Keratinocyte (primary cell): ENCODE data around the gene OASL. TPM values are rescaled to one million over a fixed set of nuclear protein-coding genes. Genes with fewer than 3 reads are reported as not detected.

ENCODE experiments used
- DNase-seq: peaks from one replicate; pipeline ENCODE4 v3.0.0-alpha.2; 2011; ENCODE audit warnings: low read depth, missing footprints, low spot score
- FAIRE-seq: peaks from 2 replicates; lab custom pipeline; 2011; peaks lifted over from hg19 to GRCh38; lab: Jason Lieb, UNC
- H2AFZ ChIP-seq: 2 replicates; pipeline ENCODE4 v1.6.0; 2012; ENCODE audit warnings: low read length, control low read depth, inconsistent platforms; ENCODE audit not compliant: control insufficient read depth
- H3K27ac ChIP-seq: 2 replicates; pipeline ENCODE4 v1.5.1; 2011; ENCODE audit warnings: low read length; ENCODE audit not compliant: control insufficient read depth, insufficient read depth
- H3K27me3 ChIP-seq: 3 replicates; pipeline ENCODE4 v1.6.0; 2011; ENCODE audit warnings: low read length; ENCODE audit not compliant: control insufficient read depth, insufficient read depth; ENCODE audit errors: extremely low read depth
- H3K36me3 ChIP-seq, 2 experiments: 2 replicates in 1 of 2; 3 replicates in 1 of 2; pipeline ENCODE4 v1.5.1; 2011; ENCODE audit warnings: low read length in 2 of 2, mild to moderate bottlenecking in 1 of 2; ENCODE audit not compliant: control insufficient read depth in 2 of 2, insufficient read depth in 2 of 2; ENCODE audit errors: extremely low read depth in 1 of 2
- H3K4me1 ChIP-seq: 3 replicates; pipeline ENCODE4 v1.5.1; 2011; ENCODE audit warnings: low read length; ENCODE audit not compliant: control insufficient read depth, insufficient read depth; ENCODE audit errors: extremely low read depth
- H3K4me2 ChIP-seq: 3 replicates; pipeline ENCODE4 v1.6.0; 2011; ENCODE audit warnings: low read depth, low read length; ENCODE audit not compliant: control insufficient read depth, insufficient read depth; ENCODE audit errors: extremely low read depth
- H3K4me3 ChIP-seq, 3 experiments: fragments of 200-600 bp in 1 of 3; sonication (generic) in 1 of 3; 2 replicates in 2 of 3; 3 replicates in 1 of 3; pipeline ENCODE4 v1.5.1; 2011 to 2016; ENCODE audit warnings: low read length in 3 of 3, mild to moderate bottlenecking in 3 of 3, control low read depth in 2 of 3, inconsistent platforms in 1 of 3, low read depth in 1 of 3, mixed read lengths in 1 of 3, mixed run types in 1 of 3, moderate library complexity in 1 of 3; ENCODE audit not compliant: control insufficient read depth in 2 of 3, insufficient read depth in 2 of 3; ENCODE audit errors: extremely low read depth in 1 of 3
- H3K79me2 ChIP-seq: 2 replicates; pipeline ENCODE4 v1.6.0; 2012; ENCODE audit warnings: low read length; ENCODE audit not compliant: control insufficient read depth, insufficient read depth
- H3K9ac ChIP-seq: 3 replicates; pipeline ENCODE4 v1.6.0; 2011; ENCODE audit warnings: low read length; ENCODE audit not compliant: control insufficient read depth, insufficient read depth; ENCODE audit errors: extremely low read depth
- H3K9me1 ChIP-seq: 3 replicates; pipeline ENCODE4 v1.6.0; 2011; ENCODE audit warnings: low read length; ENCODE audit not compliant: control insufficient read depth, insufficient read depth; ENCODE audit errors: extremely low read depth
- H3K9me3 ChIP-seq: 2 replicates; pipeline ENCODE4 v1.5.1; 2012; ENCODE audit warnings: low read depth, low read length; ENCODE audit not compliant: control insufficient read depth
- H4K20me1 ChIP-seq: 3 replicates; pipeline ENCODE4 v1.6.0; 2011; ENCODE audit warnings: low read length; ENCODE audit not compliant: control insufficient read depth, insufficient read depth; ENCODE audit errors: extremely low read depth
- CTCF ChIP-seq, 3 experiments: IDR thresholded peaks in 1 of 3; conservative IDR thresholded peaks in 1 of 3; optimal IDR thresholded peaks in 1 of 3; 2 replicates in 2 of 3; 3 replicates in 1 of 3; pipeline versions ENCODE3 to v1.5.1; 2011; ENCODE audit warnings: low read length in 3 of 3, mild to moderate bottlenecking in 3 of 3, moderate library complexity in 2 of 3, control low read depth in 1 of 3, inconsistent platforms in 1 of 3; ENCODE audit not compliant: insufficient read depth in 2 of 3; ENCODE audit errors: extremely low read depth in 1 of 3
- EZH2 ChIP-seq: IDR thresholded peaks from one replicate; pipeline ENCODE4 v1.6.1; 2012; ENCODE audit warnings: inconsistent platforms, mild to moderate bottlenecking, low read length, moderate library complexity
- dilution Hi-C: fragments of 300-500 bp; cut with MboI; formaldehyde crosslinking; loops from one replicate; pipeline ENCODE4 v1.7.0; 2020; ENCODE audit warnings: low sequenced_read_pairs; ENCODE audit not compliant: extremely low pct_ligation_motif_present
- polyA plus RNA-seq, 5 experiments: library from polyadenylated mRNA; depleted of rRNA in 3 of 5; stranded (reverse) in 3 of 5; stranded (forward) in 1 of 5; unstranded in 1 of 5; fragments of >200 nt; gene quantifications; 1 replicate in 1 of 5; 2 replicates in 3 of 5; 3 replicates in 1 of 5; pipeline versions ENCODE4 v1.2.1 to v1.2.3, GENCODE V29; 2011 to 2012; ENCODE audit warnings: missing spikeins in 2 of 5, low read depth in 1 of 5, low replicate concordance in 1 of 5

OASL gene
- polyA plus RNA-seq, 1 donor (not counting 4 experiments of a cell fraction or from before 2014, with no cell fraction given) = 3.6 TPM

GRCh38 chr12:121018860-121019617 is 20.0 kb downstream of the OASL start:
- Histone ChIP-seq H3K4me3 (no peak overlapping the region), H3K9me1 (no peaks in the 10 kb centered on the region), H3K79me2 (peaks cover 14% of the 10 kb centered on the region), H4K20me1 (no peaks in the 10 kb centered on the region), H3K27me3 (no peaks in the 10 kb centered on the region), H3K4me1 (peaks cover 6% of the 10 kb centered on the region), H3K9me3 (no peaks in the 10 kb centered on the region), H3K27ac (no peak overlapping the region), H3K4me2 (no peak overlapping the region), H2AFZ (no peak overlapping the region), H3K9ac (no peak overlapping the region), H3K36me3 (no peaks in the 10 kb centered on the region)
- no peak for TF ChIP-seq EZH2
- TF ChIP-seq CTCF (optimal IDR thresholded peaks at IDR 0.05 in 1 of 3, IDR thresholded peaks at IDR 0.05 in 1 of 3, conservative IDR thresholded peaks at IDR 0.05 in 1 of 3; ENCODE audit: extremely low read depth in 1 of 3, insufficient read depth in 2 of 3, low read length in 3 of 3) = no peak
- dilution Hi-C loops = no loop called here
- DNase-seq = no peak
- no peak for FAIRE-seq

GRCh38 chr12:121017966-121018491 is 21.0 kb downstream of the OASL start:
- Histone ChIP-seq H3K27me3 (no peaks in the 10 kb centered on the region), H3K9ac (no peak overlapping the region), H3K4me3 (no peak overlapping the region), H4K20me1 (no peaks in the 10 kb centered on the region), H3K9me1 (no peaks in the 10 kb centered on the region), H3K27ac (no peak overlapping the region), H3K4me2 (no peak overlapping the region), H3K36me3 (peaks cover 3 to 4% of the 10 kb centered on the region in 2 experiments), H3K9me3 (no peaks in the 10 kb centered on the region), H3K4me1 (peaks cover 6% of the 10 kb centered on the region), H2AFZ (no peak overlapping the region), H3K79me2 (peaks cover 14% of the 10 kb centered on the region)
- FAIRE-seq = no peak
- dilution Hi-C loops = no loop called here
- DNase-seq = no peak
- no peak for TF ChIP-seq EZH2
- no peak for TF ChIP-seq CTCF (optimal IDR thresholded peaks at IDR 0.05 in 1 of 3, IDR thresholded peaks at IDR 0.05 in 1 of 3, conservative IDR thresholded peaks at IDR 0.05 in 1 of 3; ENCODE audit: extremely low read depth in 1 of 3, insufficient read depth in 2 of 3, low read length in 3 of 3)
